ENCODE data around the gene ACOX3. TPM values are rescaled to one million over a fixed set of nuclear protein-coding genes. Genes with fewer than 3 reads are reported as not detected.

Gene ACOX3
- polyA plus RNA-seq, 1 of the 3 experiments (the other 2 are of a cell fraction): 8.4 TPM

GRCh38 chr4:8348071-8348470 lies 92.5 kb downstream of the ACOX3 start:
- Histone ChIP-seq H3K27ac (ENCODE audit: low read depth in 2 of 2, low read length in 1 of 2) (no peak overlapping the region), H3F3A (replicated peaks; ENCODE audit: insufficient read depth) (no peaks in the 10 kb centered on the region), H4K20me1 (ENCODE audit: insufficient read depth) (no peaks in the 10 kb centered on the region), H3K9ac (no peak overlapping the region), H3K9me3 (no peaks in the 10 kb centered on the region), H3K27me3 (ENCODE audit: insufficient read depth) (no peaks in the 10 kb centered on the region), H3K79me2 (ENCODE audit: insufficient read depth) (no peaks in the 10 kb centered on the region), H3K4me3 (ENCODE audit: low read depth in 2 of 2, low read length in 1 of 2) (no peak overlapping the region), H3K4me2 (no peak overlapping the region), H2AFZ (ENCODE audit: low read depth) (no peak overlapping the region), H3K9me2 (no peaks in the 10 kb centered on the region), H3K4me1 (ENCODE audit: control insufficient read depth in 1 of 2, insufficient read depth in 2 of 2, low read depth in 1 of 2, low read length in 1 of 2) (peaks cover 0 to 7% of the 10 kb centered on the region in 2 experiments; a peak in 1 of 4 replicates), H3K36me3 (replicated peaks in 1 of 2; ENCODE audit: control insufficient read depth in 1 of 2, insufficient read depth in 2 of 2, low read length in 1 of 2) (no peaks in the 10 kb centered on the region)
- CTCF ChIA-PET: interaction anchor here (1.3 kb wide), 1 partner anchor 106 kb away, joined by 5 read pairs; no protein-coding TSS in a partner anchor
- 53% methylated on average over 4 of the region's 6 CpGs for WGBS (ENCODE audit: low lambda C conversion rate)
- POLR2A ChIA-PET: no interaction called here
- no peak for DNase-seq
- no peak for TF ChIP-seq RFX5 (IDR thresholded peaks at IDR 0.05; ENCODE audit: low read length)
- TF ChIP-seq TCF12 (IDR thresholded peaks at IDR 0.05): no peak
- TF ChIP-seq USF1 (IDR thresholded peaks at IDR 0.05; ENCODE audit: borderline replicate concordance, low read depth): no peak
- TF ChIP-seq, protein P1, sequence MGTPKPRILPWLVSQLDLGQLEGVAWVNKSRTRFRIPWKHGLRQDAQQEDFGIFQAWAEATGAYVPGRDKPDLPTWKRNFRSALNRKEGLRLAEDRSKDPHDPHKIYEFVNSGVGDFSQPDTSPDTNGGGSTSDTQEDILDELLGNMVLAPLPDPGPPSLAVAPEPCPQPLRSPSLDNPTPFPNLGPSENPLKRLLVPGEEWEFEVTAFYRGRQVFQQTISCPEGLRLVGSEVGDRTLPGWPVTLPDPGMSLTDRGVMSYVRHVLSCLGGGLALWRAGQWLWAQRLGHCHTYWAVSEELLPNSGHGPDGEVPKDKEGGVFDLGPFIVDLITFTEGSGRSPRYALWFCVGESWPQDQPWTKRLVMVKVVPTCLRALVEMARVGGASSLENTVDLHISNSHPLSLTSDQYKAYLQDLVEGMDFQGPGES (IDR thresholded peaks at IDR 0.05; ENCODE audit: low read depth, low read length): no peak
- TF ChIP-seq, protein P2, sequence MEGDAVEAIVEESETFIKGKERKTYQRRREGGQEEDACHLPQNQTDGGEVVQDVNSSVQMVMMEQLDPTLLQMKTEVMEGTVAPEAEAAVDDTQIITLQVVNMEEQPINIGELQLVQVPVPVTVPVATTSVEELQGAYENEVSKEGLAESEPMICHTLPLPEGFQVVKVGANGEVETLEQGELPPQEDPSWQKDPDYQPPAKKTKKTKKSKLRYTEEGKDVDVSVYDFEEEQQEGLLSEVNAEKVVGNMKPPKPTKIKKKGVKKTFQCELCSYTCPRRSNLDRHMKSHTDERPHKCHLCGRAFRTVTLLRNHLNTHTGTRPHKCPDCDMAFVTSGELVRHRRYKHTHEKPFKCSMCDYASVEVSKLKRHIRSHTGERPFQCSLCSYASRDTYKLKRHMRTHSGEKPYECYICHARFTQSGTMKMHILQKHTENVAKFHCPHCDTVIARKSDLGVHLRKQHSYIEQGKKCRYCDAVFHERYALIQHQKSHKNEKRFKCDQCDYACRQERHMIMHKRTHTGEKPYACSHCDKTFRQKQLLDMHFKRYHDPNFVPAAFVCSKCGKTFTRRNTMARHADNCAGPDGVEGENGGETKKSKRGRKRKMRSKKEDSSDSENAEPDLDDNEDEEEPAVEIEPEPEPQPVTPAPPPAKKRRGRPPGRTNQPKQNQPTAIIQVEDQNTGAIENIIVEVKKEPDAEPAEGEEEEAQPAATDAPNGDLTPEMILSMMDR (IDR thresholded peaks at IDR 0.05): no peak
- TF ChIP-seq GABPA (IDR thresholded peaks at IDR 0.05; ENCODE audit: low read depth): no peak
- no peak for TF ChIP-seq FOXM1 (IDR thresholded peaks at IDR 0.05; ENCODE audit: low read depth)
- TF ChIP-seq SIN3A (IDR thresholded peaks at IDR 0.05; ENCODE audit: borderline replicate concordance, low read depth, low read length): no peak
- no peak for TF ChIP-seq RAD21 (IDR thresholded peaks at IDR 0.05; ENCODE audit: low read length)
- TF ChIP-seq NFIC (IDR thresholded peaks at IDR 0.05; ENCODE audit: borderline replicate concordance): no peak
- TF ChIP-seq GATA2 (CRISPR knock-in tag; IDR thresholded peaks at IDR 0.05): no peak
- TF ChIP-seq ELF1 (IDR thresholded peaks at IDR 0.05): no peak
- no peak for TF ChIP-seq MXI1 (IDR thresholded peaks at IDR 0.05; ENCODE audit: low read depth, low read length)
- TF ChIP-seq RXRA (IDR thresholded peaks at IDR 0.05; ENCODE audit: borderline replicate concordance, low read depth): no peak

DNA sequence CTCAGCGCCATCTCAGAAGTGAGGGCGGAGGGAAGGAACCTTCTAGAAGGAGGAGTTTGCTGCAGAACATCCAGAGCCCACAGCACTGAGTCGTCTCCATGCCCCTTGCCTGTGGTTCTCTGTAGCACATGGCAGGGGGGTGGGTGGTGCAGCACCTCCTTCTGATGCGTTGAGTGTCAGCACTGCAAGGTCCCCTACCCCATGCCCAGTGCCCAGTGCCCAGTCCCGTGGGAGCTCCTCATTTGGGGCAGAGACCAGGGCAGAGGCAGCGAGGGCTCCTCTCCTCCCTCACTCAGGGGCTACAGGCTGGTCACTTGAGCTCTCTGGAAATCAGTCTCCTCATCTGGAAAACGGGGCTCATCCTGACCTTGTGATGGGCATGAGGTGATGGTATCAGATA lies 92.9 kb downstream of the ACOX3 start:
- H2AFZ ChIP-seq (ENCODE audit: low read depth): no peak overlapping the region
- peaks cover 0 to 7% of the 10 kb centered on the region in 2 experiments; a peak in 1 of 4 replicates for H3K4me1 ChIP-seq (ENCODE audit: control insufficient read depth in 1 of 2, insufficient read depth in 2 of 2, low read depth in 1 of 2, low read length in 1 of 2)
- no peak for TF ChIP-seq SIN3A (IDR thresholded peaks at IDR 0.05; ENCODE audit: borderline replicate concordance, low read depth, low read length)
- TF ChIP-seq RXRA (IDR thresholded peaks at IDR 0.05; ENCODE audit: borderline replicate concordance, low read depth): no peak
- TF ChIP-seq USF1 (IDR thresholded peaks at IDR 0.05; ENCODE audit: borderline replicate concordance, low read depth): no peak
- no peak for TF ChIP-seq TEAD4 (IDR thresholded peaks at IDR 0.05; ENCODE audit: borderline replicate concordance, insufficient read depth)
- TF ChIP-seq RCOR1 (IDR thresholded peaks at IDR 0.05; ENCODE audit: low read length): no peak
- TF ChIP-seq FOSL2 (IDR thresholded peaks at IDR 0.05; ENCODE audit: borderline replicate concordance, low read depth): no peak
- no peak for TF ChIP-seq ZBTB33 (IDR thresholded peaks at IDR 0.05; ENCODE audit: borderline replicate concordance, low read depth)
- no peak for TF ChIP-seq EP300 (IDR thresholded peaks at IDR 0.05; ENCODE audit: borderline replicate concordance in 1 of 2, low read depth in 1 of 2, low read length in 1 of 2)
- no peak for TF ChIP-seq RFX5 (IDR thresholded peaks at IDR 0.05; ENCODE audit: low read length)
- no peak for TF ChIP-seq SMC3 (IDR thresholded peaks at IDR 0.05; ENCODE audit: low read depth, low read length)
- H3F3A ChIP-seq (replicated peaks; ENCODE audit: insufficient read depth): no peaks in the 10 kb centered on the region
- no peak overlapping the region for H3K9ac ChIP-seq
- no peaks in the 10 kb centered on the region for H3K9me2 ChIP-seq
- POLR2A ChIA-PET: no interaction called here
- no peaks in the 10 kb centered on the region for H3K27me3 ChIP-seq (ENCODE audit: insufficient read depth)
- 100% methylated on average over 2 of the region's 7 CpGs for WGBS (ENCODE audit: low lambda C conversion rate)
- no peaks in the 10 kb centered on the region for H3K9me3 ChIP-seq
- no peak overlapping the region for H3K27ac ChIP-seq (ENCODE audit: low read depth in 2 of 2, low read length in 1 of 2)
- H3K79me2 ChIP-seq (ENCODE audit: insufficient read depth): no peaks in the 10 kb centered on the region
- no peak for DNase-seq
- H3K4me2 ChIP-seq: no peak overlapping the region
- no peak overlapping the region for H3K4me3 ChIP-seq (ENCODE audit: low read depth in 2 of 2, low read length in 1 of 2)
- H4K20me1 ChIP-seq (ENCODE audit: insufficient read depth): no peaks in the 10 kb centered on the region
- CTCF ChIA-PET: interaction anchor here (0.6 to 1.3 kb wide), 2 partner anchors 8 to 106 kb away, joined by 3 to 5 read pairs; no protein-coding TSS in a partner anchor
- no peaks in the 10 kb centered on the region for H3K36me3 ChIP-seq (replicated peaks in 1 of 2; ENCODE audit: control insufficient read depth in 1 of 2, insufficient read depth in 2 of 2, low read length in 1 of 2)
